Panc1 (cell line): ENCODE data around the gene GGT6.

Experiments used
- CTCF ChIP-seq: fragments of 450-650 bp; IDR thresholded peaks from 2 replicates; pipeline ENCODE4 v1.5.1; 2017; ENCODE audit warnings: mild to moderate bottlenecking
- POLR2AphosphoS5 ChIP-seq: IDR thresholded peaks from 2 replicates; pipeline ENCODE4 v1.6.1; 2012; ENCODE audit warnings: mild to moderate bottlenecking, low read depth, low read length, moderate library complexity
- REST ChIP-seq, 2 experiments: IDR thresholded peaks; 2 replicates each; pipeline ENCODE4 v1.6.1; 2011 to 2012; ENCODE audit warnings: low read depth in 2 of 2, control low read depth in 1 of 2, low read length in 1 of 2, mild to moderate bottlenecking in 1 of 2, moderate library complexity in 1 of 2; ENCODE audit not compliant: insufficient read depth in 1 of 2

GRCh38 chr17:4572131-4572530 lies 11.8 kb upstream of the GGT6 start:
- TF ChIP-seq CTCF: no peak
- TF ChIP-seq POLR2AphosphoS5: no peak
- TF ChIP-seq REST (IDR thresholded peaks at IDR 0.05; ENCODE audit: insufficient read depth in 1 of 2, low read depth in 2 of 2, low read length in 1 of 2): no peak
